Suprapubic skin (tissue), 4 donors: ENCODE results near the gene ULK4. TPM values are rescaled to one million over a fixed set of nuclear protein-coding genes. Genes with fewer than 3 reads are reported as not detected.

Experiments
- DNase-seq, 2 donors: peaks; one replicate each; pipeline ENCODE4 v3.0.0-alpha.2; 2019; ENCODE audit warnings: low spot score in 2 of 2
- H3K27ac ChIP-seq: fragments of 200-600 bp; sonication (generic); one replicate; pipeline ENCODE4 v1.5.1; 2019
- H3K27me3 ChIP-seq: fragments of 200-600 bp; sonication (generic); one replicate; pipeline ENCODE4 v1.5.1; 2019
- H3K36me3 ChIP-seq: fragments of 200-600 bp; sonication (generic); one replicate; pipeline ENCODE4 v1.5.1; 2019
- H3K4me1 ChIP-seq: fragments of 200-600 bp; sonication (generic); one replicate; pipeline ENCODE4 v1.5.1; 2019
- H3K4me3 ChIP-seq: fragments of 200-600 bp; sonication (generic); one replicate; pipeline ENCODE4 v1.5.1; 2019; ENCODE audit warnings: mild to moderate bottlenecking
- H3K9me3 ChIP-seq: fragments of 200-600 bp; sonication (generic); one replicate; pipeline ENCODE4 v1.5.1; 2019
- EP300 ChIP-seq: sonication (generic); formaldehyde crosslinking; IDR thresholded peaks from one replicate; pipeline ENCODE4 v1.6.1; 2017; ENCODE audit warnings: antibody characterized with exemption
- POLR2A ChIP-seq, 2 donors: fragments of 450-650 bp; IDR thresholded peaks; one replicate each; pipeline ENCODE4 v1.6.1; 2017; ENCODE audit warnings: antibody characterized with exemption in 2 of 2, mild to moderate bottlenecking in 2 of 2, moderate library complexity in 2 of 2
- POLR2AphosphoS5 ChIP-seq, 3 donors: sonication (generic); formaldehyde crosslinking; IDR thresholded peaks; one replicate each; pipeline ENCODE4 v1.6.1; 2017; ENCODE audit warnings: antibody characterized with exemption in 3 of 3
- WGBS: methylation state at CpG from one replicate; pipeline ENCODE4 v1.1.5; 2018; 5-methylcytosine and 5-hydroxymethylcytosine counted together
- total RNA-seq, 4 donors: library from RNA; depleted of rRNA; stranded (reverse); fragments of >200 nt; gene quantifications; one replicate each; pipeline ENCODE4 v1.1.0, GENCODE V29; 2016
- TF ChIP-seq, protein P1 (sequence below), 2 donors: fragments of 200-600 bp in 1 of 2; fragments of 450-650 bp in 1 of 2; sonication (generic) in 1 of 2; IDR thresholded peaks; one replicate each; pipeline ENCODE4 v1.5.1; 2016 to 2019; ENCODE audit warnings: antibody characterized with exemption in 2 of 2, mild to moderate bottlenecking in 1 of 2, moderate library complexity in 1 of 2

ULK4 gene
- total RNA-seq, 4 donors from 2014 or later = 11.7 to 21.7 (median 16.6) TPM

DNA sequence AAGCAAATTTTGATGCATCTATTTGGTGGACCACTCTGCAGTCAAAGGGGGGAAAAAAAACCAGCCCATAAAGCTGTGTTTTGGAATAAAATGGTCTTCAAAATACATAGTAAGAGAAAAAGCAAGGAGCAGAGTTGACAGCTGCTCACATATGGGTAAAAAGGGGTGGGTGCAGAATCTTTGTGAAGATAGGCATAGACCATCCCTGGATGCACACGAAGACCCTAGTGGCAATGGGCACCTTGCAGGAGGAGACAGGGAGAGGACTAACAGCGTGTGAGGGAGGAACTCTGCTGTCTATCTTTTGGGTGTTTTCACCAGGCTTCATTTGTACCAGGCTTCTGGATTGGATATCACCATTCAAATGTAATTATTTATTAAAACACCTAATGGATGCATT is 718.7 kb downstream of the ULK4 start:
- Histone ChIP-seq H3K27me3 (no peaks in the 10 kb centered on the region), H3K36me3 (peaks cover 27% of the 10 kb centered on the region), H3K9me3 (no peaks in the 10 kb centered on the region), H3K4me1 (peaks cover 9% of the 10 kb centered on the region), H3K27ac (no peak overlapping the region), H3K4me3 (no peak overlapping the region)
- DNase-seq = no peak
- TF ChIP-seq POLR2AphosphoS5 (IDR thresholded peaks at IDR 0.05) (no peak), POLR2A (IDR thresholded peaks at IDR 0.05) (no peak), EP300 (no peak)
- TF ChIP-seq, protein P1, sequence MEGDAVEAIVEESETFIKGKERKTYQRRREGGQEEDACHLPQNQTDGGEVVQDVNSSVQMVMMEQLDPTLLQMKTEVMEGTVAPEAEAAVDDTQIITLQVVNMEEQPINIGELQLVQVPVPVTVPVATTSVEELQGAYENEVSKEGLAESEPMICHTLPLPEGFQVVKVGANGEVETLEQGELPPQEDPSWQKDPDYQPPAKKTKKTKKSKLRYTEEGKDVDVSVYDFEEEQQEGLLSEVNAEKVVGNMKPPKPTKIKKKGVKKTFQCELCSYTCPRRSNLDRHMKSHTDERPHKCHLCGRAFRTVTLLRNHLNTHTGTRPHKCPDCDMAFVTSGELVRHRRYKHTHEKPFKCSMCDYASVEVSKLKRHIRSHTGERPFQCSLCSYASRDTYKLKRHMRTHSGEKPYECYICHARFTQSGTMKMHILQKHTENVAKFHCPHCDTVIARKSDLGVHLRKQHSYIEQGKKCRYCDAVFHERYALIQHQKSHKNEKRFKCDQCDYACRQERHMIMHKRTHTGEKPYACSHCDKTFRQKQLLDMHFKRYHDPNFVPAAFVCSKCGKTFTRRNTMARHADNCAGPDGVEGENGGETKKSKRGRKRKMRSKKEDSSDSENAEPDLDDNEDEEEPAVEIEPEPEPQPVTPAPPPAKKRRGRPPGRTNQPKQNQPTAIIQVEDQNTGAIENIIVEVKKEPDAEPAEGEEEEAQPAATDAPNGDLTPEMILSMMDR (IDR thresholded peaks at IDR 0.05) = no peak
- 62% methylated on average over 2 of the region's 2 CpGs for WGBS

DNA sequence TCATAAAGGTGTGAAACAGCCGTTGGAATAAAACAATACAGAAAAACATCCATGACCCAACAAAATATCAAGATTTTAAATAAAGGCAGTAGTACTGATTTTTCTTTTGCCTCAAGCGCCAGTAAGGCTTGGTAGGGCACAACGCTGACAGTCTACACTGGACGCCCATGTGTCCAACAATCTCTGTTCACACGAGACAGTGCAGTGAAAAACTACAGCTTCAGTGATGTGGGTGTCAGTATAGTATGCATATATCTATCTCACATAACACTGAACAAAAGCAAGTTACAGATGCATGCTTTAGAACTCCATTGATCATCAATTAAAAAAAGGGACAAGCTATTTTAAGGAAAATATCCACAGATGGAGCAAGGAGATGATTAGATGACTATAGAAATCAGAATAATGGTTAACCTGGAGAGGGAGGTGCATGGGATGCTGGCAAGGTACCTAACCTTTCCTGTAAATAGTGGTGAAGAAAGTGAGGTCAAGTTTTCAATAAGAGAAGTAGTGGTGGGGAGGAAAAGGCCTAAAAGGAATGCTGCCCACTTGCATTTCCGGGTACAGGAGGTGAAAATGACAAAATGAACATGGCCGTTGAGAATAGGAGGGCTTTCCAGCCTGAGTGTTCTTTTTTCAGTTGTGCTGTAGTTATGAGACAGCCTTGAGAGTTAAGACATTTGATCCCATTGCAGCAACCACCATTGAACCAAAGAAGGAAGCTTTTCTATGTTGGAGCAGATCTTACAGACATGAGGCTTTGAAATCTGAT is 719.9 kb downstream of the ULK4 start:
- no peak overlapping the region for H3K27ac ChIP-seq
- no peak overlapping the region for H3K4me3 ChIP-seq
- 83% methylated on average over 7 of the region's 7 CpGs for WGBS
- H3K27me3 ChIP-seq = no peaks in the 10 kb centered on the region
- no peak for TF ChIP-seq EP300
- TF ChIP-seq POLR2AphosphoS5 (IDR thresholded peaks at IDR 0.05) = no peak
- TF ChIP-seq, protein P1 (IDR thresholded peaks at IDR 0.05) = no peak
- no peak for TF ChIP-seq POLR2A (IDR thresholded peaks at IDR 0.05)
- H3K4me1 ChIP-seq = peaks cover 9% of the 10 kb centered on the region
- peaks cover 36% of the 10 kb centered on the region for H3K36me3 ChIP-seq
- no peak for DNase-seq
- H3K9me3 ChIP-seq = no peaks in the 10 kb centered on the region

DNA sequence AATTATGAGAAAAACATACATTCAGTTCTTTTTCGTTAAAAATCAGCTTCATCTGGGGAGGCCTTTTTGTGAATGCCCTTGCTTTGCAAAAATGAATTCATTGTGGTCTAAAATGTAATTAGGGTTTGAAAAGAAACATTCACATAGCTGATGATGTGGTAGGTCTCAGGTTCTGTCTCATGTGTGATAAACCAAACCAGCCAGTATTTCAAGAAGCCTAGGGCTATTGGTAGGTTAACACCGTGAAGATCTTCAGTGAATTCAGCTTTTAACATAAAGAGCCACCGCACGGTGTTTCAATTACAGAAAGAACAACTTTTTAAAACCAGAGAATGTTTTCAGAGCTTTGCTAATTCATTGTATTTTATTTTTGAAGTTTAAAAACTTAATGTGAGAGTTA is 720.7 kb downstream of the ULK4 start:
- Histone ChIP-seq H3K36me3 (peaks cover 44% of the 10 kb centered on the region), H3K9me3 (no peaks in the 10 kb centered on the region), H3K4me3 (no peak overlapping the region), H3K27me3 (no peaks in the 10 kb centered on the region), H3K27ac (no peak overlapping the region), H3K4me1 (peaks cover 9% of the 10 kb centered on the region)
- TF ChIP-seq EP300 (no peak), POLR2AphosphoS5 (IDR thresholded peaks at IDR 0.05) (no peak), POLR2A (IDR thresholded peaks at IDR 0.05) (no peak)
- TF ChIP-seq, protein P1 (IDR thresholded peaks at IDR 0.05) = no peak
- WGBS = 71% methylated on average over 4 of the region's 4 CpGs
- no peak for DNase-seq

DNA sequence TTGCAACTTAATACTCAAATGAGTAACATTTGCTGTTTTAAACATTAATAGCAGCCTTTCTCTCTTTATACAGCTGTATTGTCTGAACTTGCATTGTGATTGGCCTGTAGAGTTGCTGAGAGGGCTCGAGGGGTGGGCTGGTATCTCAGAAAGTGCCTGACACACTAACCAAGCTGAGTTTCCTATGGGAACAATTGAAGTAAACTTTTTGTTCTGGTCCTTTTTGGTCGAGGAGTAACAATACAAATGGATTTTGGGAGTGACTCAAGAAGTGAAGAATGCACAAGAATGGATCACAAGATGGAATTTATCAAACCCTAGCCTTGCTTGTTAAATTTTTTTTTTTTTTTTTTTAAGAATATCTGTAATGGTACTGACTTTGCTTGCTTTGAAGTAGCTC is 722.3 kb downstream of the ULK4 start:
- TF ChIP-seq POLR2A (IDR thresholded peaks at IDR 0.05) (no peak), EP300 (no peak), POLR2AphosphoS5 (IDR thresholded peaks at IDR 0.05) (no peak)
- TF ChIP-seq, protein P1 (IDR thresholded peaks at IDR 0.05) = no peak

DNA sequence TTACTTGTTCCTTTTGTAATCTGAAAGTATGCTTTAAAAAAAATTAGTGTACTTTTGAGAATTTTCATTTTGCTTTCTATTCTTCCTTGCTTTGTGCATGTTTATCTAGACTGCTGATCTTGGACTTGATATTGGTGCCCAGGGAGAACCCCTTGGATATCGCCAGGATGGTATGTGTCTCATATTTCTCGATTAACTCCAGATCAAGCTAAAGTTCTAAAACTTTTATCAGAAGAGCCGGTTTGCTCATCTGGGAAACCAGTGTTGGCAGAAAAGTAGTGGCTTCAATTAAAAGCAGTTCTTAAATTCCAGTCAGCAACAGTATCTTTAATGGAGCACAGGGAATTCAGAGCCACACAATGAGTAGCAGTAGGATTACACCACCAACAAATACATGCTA is 724.0 kb downstream of the ULK4 start:
- no peaks in the 10 kb centered on the region for H3K27me3 ChIP-seq
- no peak overlapping the region for H3K4me3 ChIP-seq
- 63% methylated on average over 3 of the region's 3 CpGs for WGBS
- H3K9me3 ChIP-seq = no peaks in the 10 kb centered on the region
- TF ChIP-seq EP300 (no peak), POLR2AphosphoS5 (IDR thresholded peaks at IDR 0.05) (no peak), POLR2A (IDR thresholded peaks at IDR 0.05) (no peak)
- TF ChIP-seq, protein P1 (IDR thresholded peaks at IDR 0.05) = no peak
- H3K36me3 ChIP-seq = peaks cover 77% of the 10 kb centered on the region
- no peak for DNase-seq
- peaks cover 9% of the 10 kb centered on the region for H3K4me1 ChIP-seq
- H3K27ac ChIP-seq = no peak overlapping the region

More for the DNA sequence above, 722.3 kb downstream of the ULK4 start:
- Histone ChIP-seq H3K4me3 (no peak overlapping the region), H3K27ac (no peak overlapping the region), H3K27me3 (no peaks in the 10 kb centered on the region), H3K9me3 (no peaks in the 10 kb centered on the region), H3K36me3 (peaks cover 60% of the 10 kb centered on the region), H3K4me1 (peaks cover 9% of the 10 kb centered on the region)
- WGBS = 35% methylated on average over 2 of the region's 2 CpGs
- DNase-seq = no peak
